A549 treated with Hydrocortisone at 1 μM for 4 hours (cell line): ENCODE results near the gene CFI. TPM values are rescaled to one million over a fixed set of nuclear protein-coding genes. Genes with fewer than 3 reads are reported as not detected.

Experiments
- total RNA-seq: library from RNA; stranded (reverse); fragments of 200-300 nt; extraction: Qiagen RNA extraction; gene quantifications from 5 replicates; pipeline ENCODE4 v1.2.3, GENCODE V29; 2022

Gene CFI
- total RNA-seq = 0.37 to 0.76 TPM (median 0.60 TPM) in 5 replicates

DNA sequence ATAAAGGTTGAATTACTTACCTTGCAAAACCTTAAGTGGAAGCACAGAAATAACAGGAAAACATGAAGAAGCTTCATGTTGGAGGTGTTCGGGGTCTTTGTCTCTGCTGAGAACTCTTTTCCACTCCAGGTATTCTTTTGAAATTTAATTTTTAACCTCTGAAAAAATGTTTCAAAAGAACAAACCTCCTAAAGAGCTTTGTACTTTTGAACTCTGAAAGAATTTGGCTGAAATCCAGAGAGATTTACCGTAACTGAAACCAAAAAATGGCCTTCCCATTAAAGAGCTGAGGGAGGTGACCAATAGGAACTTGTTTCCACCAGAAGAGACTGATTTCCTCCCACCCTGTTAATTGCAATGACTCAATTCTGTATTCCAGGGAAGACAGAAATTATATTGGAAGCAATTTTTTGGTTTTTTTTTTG lies at the start of gene CFI:
Gene CFI, minus strand, starts transcription at position 105 of the 425 bp plus-strand sequence. Its CDS starts 28 bp downstream, at position 77.

DNA sequence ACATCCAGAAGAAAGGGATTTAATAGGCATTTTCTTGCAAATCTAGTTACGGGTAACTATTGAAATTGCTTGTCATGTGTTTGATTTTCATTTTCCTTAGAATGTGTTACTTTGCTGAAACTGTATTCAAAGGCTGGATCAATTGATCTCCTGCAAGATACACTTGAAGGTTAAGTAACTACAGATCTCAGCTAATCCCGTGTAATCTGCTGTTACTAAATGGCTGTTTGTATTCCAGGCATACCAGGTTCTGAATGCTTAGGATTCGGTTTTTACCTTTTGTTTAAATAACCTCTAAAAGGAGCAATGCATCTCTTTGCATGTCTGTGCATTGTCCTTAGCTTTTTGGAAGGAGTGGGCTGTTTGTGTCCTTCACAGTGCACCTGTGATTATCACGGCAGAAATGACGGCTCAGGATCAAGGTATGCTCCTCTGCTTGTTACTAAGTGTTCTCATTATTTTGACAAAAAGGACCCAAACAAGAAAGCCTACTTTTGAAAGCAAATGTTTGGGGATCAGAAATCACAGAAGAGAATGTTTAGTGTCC lies 46.2 kb upstream of the CFI start, which contains the start of gene LRIT3:
Gene LRIT3, plus strand, starts transcription at position 212 of the 547 bp plus-strand sequence. Its CDS starts 95 bp downstream, at position 307.

DNA sequence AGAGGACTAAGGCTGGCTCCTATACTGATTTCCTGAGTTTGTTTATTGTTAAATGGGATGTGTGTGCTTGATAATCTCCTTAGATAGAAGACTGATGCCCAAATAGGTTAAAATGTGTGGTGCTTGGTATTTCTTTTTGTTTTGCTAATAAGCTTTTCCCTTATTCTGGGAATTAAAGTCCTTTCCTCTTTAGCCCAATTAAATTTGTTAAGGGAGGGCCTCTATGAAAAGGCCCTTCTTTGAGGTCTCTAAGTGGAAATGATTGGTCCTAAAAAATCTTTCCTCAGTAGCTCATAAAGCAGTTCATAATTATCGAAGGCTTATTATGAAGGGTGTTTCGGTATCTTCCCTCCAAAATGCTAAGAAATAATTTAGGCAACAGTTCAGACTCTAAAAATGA lies 25.9 kb upstream of the CFI start, which contains the start of gene RRH:
Gene RRH, plus strand, starts transcription at position 301 of the 400 bp plus-strand sequence. Its CDS starts 56 bp downstream, at position 357.

DNA sequence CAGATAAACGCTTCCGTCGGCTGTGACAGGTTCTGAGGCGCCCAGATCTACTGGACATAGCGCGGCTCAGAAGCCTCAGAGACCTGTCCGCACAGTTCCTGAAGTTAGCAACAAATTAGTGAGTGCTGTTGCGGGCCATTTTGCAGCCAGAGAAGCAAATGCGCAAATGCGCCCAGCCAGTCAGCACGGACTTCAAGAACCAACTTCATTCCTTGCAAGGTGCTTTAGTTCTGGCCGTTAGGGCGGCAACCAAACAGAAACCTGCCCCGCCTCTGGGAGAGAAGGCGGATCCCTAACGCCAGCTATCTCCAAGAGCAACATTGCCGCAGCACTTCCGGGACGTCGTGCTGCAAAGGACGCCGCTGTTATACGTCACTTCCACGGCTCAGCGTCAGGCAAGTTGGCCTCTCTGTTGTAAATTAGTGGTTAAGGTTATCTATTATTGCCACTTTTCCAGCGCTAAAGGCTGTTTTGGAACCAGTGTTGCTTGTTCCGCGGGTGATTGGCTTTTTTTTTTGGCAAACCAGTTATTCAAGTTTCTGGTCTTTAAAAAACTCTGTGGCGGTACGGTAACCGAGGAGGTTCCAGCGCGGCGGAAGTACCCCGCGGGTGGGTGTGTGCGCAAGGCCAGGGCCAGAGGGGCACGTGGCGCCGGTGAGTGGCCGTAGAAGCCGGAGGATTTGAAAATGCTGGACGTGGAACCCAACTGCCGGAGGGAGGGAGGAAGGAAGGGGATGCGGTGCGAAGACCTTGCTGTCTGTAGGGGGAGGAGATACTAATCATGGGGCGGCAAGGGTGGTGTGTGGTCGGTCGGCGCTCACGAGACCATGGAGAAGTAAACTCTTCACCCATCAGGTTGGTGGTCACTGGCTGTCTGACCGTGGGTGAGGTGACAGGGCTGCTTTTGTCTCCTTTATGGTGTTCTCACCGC lies 13.6 kb upstream of the CFI start, which contains the start of gene GAR1:
Gene GAR1, plus strand, starts transcription at position 612 of the 931 bp plus-strand sequence. CDS start 403 bp downstream, outside the sequence.

DNA sequence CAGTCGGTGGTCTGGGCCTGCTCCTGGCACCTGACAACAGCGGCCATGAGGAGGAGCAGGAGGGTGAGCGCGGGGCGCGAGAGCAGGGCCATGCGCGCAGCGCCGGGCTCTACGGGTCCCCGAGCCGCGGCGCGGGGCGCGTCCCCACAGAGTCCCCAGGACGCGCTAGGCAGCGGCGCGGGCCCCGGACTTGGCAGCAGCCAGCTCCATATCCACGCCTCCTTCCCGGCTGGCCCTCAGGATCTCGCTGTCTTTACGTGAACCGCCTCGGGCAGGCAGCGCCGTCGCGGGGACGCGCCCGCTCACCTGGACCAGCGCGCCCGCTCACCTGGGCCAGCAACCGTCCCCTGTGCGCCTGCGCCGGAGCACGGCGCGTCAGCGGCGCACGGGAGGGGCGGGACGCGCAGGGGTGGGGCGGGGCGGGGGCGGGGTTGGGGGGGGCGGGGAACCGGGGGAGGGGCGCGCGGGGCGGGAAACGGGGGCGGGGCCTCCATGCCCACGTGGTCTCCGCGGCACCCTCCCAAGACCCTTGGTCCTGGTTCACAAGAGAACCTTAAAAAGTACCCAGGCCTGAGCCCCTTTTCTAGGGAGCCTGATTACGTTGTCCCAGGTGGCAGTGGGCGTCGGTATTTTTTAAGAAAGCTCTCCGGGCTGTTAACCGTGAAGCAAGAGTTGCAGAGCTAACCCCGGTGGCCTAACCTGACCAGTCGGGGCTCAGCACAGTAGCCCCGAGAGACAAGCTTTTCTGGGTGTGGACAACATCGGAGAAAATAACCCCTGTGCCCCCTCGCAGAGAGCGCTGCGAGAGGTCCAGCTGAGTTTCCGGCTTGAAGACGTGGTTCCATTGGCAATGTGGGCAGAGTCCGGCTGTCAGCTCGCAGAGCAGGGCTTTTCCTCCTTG lies 71.8 kb downstream of the CFI start, which contains the start of gene PLA2G12A:
Gene PLA2G12A, minus strand, starts transcription at position 353 of the 901 bp plus-strand sequence. Its CDS starts 261 bp downstream, at position 92.

DNA sequence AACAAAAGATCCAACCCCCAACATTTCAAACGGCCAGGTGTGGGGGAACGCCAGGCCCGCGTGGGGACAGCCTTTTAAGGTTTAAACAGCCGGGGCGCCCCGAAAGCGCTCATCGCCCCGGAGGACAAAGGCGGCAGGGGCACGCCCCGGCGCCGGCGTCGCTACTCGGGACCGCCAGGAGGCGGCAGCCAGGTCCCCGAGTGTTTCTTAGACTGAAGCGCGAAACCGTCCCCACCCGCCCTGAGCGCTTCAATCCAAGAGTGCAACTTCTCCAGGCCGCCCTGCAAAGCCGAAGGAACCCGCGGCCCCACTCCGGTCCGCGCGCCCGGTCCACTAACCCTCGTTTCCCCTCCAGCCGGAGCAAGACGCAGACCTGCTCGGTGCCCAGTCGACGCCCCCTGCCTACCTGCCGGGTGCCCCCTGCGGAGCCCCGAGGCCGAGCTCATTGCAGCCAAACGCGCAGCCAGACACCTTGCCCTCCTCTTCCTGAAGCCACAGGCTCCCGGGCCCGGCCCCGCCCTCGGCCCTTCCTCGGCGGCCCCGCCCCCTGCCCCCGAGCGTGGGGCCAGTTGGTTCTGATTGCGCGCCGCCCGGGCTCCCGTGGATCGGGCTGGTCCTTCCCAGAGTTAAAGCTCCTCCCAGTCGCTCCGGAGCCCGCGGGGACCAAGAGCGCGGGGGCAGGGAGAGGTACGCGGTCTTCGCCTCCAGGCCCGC lies 98.7 kb downstream of the CFI start, which contains the start of gene CASP6:
Gene CASP6, minus strand, starts transcription at position 496 of the 714 bp plus-strand sequence. Its CDS starts 50 bp downstream, at position 446.

Other genes with a start within 250 kb of the CFI start
- 12.0 to 20.8 TPM (median 17.6 TPM) in 5 replicates for gene MCUB, start 241.8 kb downstream of the CFI start, total RNA-seq
- 14.4 to 18.4 TPM (median 16.1 TPM) in 5 replicates for gene CASP6, start 98.6 kb downstream of the CFI start, total RNA-seq
- gene PLA2G12A, start 71.9 kb downstream of the CFI start, total RNA-seq = 3.6 to 13.0 TPM (median 10.2 TPM) in 5 replicates
- 41.2 to 45.9 TPM (median 43.5 TPM) in 5 replicates for gene GAR1, start 13.8 kb upstream of the CFI start, total RNA-seq
- 0.10 to 0.16 TPM (median 0.14 TPM) in 3 of 5 replicates, not detected in the others for gene RRH, start 26.0 kb upstream of the CFI start, total RNA-seq
- 0.03 to 0.09 TPM (median 0.03 TPM) in 5 replicates for gene LRIT3, start 46.1 kb upstream of the CFI start, total RNA-seq
- gene EGF, start 110.9 kb upstream of the CFI start, total RNA-seq = 0.23 to 0.59 TPM (median 0.35 TPM) in 5 replicates